Pancreas (tissue), 10 donors: Measurements from ENCODE around the gene ZNF775. TPM values are rescaled to one million over a fixed set of nuclear protein-coding genes. Genes with fewer than 3 reads are reported as not detected.

ENCODE experiments used
- ATAC-seq, 4 donors: fragments of 200-7000 bp; cut with Tn5 transposase; one replicate each; pipeline versions ENCODE4 v1.8.0 to v1.9.1; 2020; ENCODE audit warnings: mild to moderate bottlenecking in 4 of 4, moderate library complexity in 4 of 4
- DNase-seq, 6 donors: peaks; one replicate each; pipeline ENCODE4 v3.0.0-alpha.2; 2020
- FAIRE-seq: peaks from 2 replicates; lab custom pipeline; 2012; peaks lifted over from hg19 to GRCh38; lab: Jason Lieb, UNC
- H3K27ac ChIP-seq, 4 donors: fragments of 200-600 bp; sonication (generic); 1 replicate in 3 of 4; 2 replicates in 1 of 4; pipeline versions ENCODE4 v1.5.0 to v1.8.0; 2020
- H3K27me3 ChIP-seq, 4 donors: fragments of 200-600 bp; one replicate each; pipeline ENCODE4 v1.8.0; 2021
- H3K36me3 ChIP-seq, 3 donors: fragments of 200-600 bp; sonication (generic) in 1 of 3; one replicate each; pipeline versions ENCODE4 v1.5.0 to v1.8.0; 2020 to 2021
- H3K4me1 ChIP-seq, 3 donors: fragments of 200-600 bp; one replicate each; pipeline ENCODE4 v1.8.0; 2021
- H3K4me3 ChIP-seq, 4 donors: fragments of 200-600 bp; sonication (generic) in 2 of 4; one replicate each; pipeline versions ENCODE4 v1.5.0 to v1.8.0; 2020 to 2021
- H3K9me3 ChIP-seq, 4 donors: fragments of 200-600 bp; one replicate each; pipeline ENCODE4 v1.8.0; 2021
- CTCF ChIP-seq, 4 donors: fragments of 200-600 bp; sonication (generic) in 3 of 4; IDR thresholded peaks; one replicate each; pipeline versions ENCODE4 v1.5.0 to v1.8.0; 2021; ENCODE audit warnings: antibody characterized with exemption in 4 of 4
- WGBS, 2 donors: extraction: QIAGEN DNeasy Blood & Tissue Kit; methylation state at CpG; one replicate each; pipeline ENCODE4 v1.1.7; 2013; 5-methylcytosine and 5-hydroxymethylcytosine counted together
- intact Hi-C, 3 donors: fragments of 100-400 bp; cut with DNase I; formaldehyde crosslinking; loops; one replicate each; pipeline versions ENCODE4 v1.11.1 to v1.14.2; 2022
- polyA plus RNA-seq, 2 donors: library from polyadenylated mRNA; stranded (reverse); fragments of 200-250 nt; gene quantifications; one replicate each; pipeline ENCODE4 v1.2.3, GENCODE V29; 2013
- total RNA-seq, 6 donors: library from RNA; stranded (reverse); fragmentation: NEBNext Ultra II Directional in 4 of 6; extraction: Animal tissue kit (Norgen Biotek cat#: 25700) in 4 of 6; gene quantifications; one replicate each; pipeline versions ENCODE4 v1.2.1 to v1.2.4, GENCODE V29; 2021 to 2023
- donor health status: healthy with polysubstance abuse.
- donor health status: DM: no; HTN: no; CAD: no; lungs with moderate emphysema.
- donor health status: DM: no; HTN: no; CAD: no.
- donor health status: control.
- donor health status: control.
- donor health status: Bipolar disorder and iron deficiency.
- donor health status: DM: yes; HTN: yes; CAD: no.
- donor health status: DM: no; HTN: no; CAD: no.
- donor health status: DM: no; HTN: no; CAD: no.
- donor health status: DM: yes; HTN: yes; CAD: no.

ZNF775 gene
- total and polyA plus RNA-seq, 8 donors, result 2.0 to 7.4 (median 2.9) TPM

DNA sequence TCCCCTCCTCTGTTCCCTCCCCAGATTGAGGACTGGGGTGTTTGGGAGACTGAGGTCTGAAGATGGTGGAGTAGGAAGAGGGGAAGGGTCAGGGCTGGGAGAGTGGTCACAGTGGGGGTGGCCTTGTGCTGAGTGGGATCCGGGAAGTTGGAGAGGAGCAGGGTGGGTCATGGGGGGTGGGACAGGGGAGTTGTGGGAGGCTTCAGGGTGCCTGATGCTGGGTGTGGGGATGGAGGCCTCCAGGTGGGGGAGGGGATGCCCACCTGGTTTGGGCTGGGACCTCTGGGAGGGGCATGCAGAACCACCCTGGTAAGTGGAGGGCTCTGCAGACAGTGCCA is 2.6 kb downstream of the ZNF775 start:
- FAIRE-seq, result no peak
- intact Hi-C loops, result no loop called here
- Histone ChIP-seq H3K27ac (no peak overlapping the region), H3K9me3 (no peaks in the 10 kb centered on the region), H3K4me1 (peaks cover 11 to 23% (median 19%) of the 10 kb centered on the region in 3 donors), H3K36me3 (no peaks in the 10 kb centered on the region), H3K27me3 (no peaks in the 10 kb centered on the region), H3K4me3 (no peak overlapping the region)
- no peak for TF ChIP-seq CTCF (IDR thresholded peaks at IDR 0.05)
- DNase-seq, result peak in 1 of 6 donors; percentile 20
- 83 to 90% methylated on average over 1 of the region's 1 CpG for WGBS, 2 donors
- ATAC-seq, result no peak

- Histone ChIP-seq H3K36me3 (no peaks in the 10 kb centered on the region), H3K4me1 (peaks cover 11 to 19% (median 14%) of the 10 kb centered on the region in 3 donors), H3K4me3 (no peak overlapping the region), H3K9me3 (no peaks in the 10 kb centered on the region), H3K27ac (peak overlapping the region in 1 of 4 donors; percentile 3), H3K27me3 (no peaks in the 10 kb centered on the region)
- FAIRE-seq (no peak), ATAC-seq (no peak), DNase-seq (peak in 1 of 6 donors; percentile 14)
- 87 to 88% methylated on average over 19 to 20 of the region's 20 CpGs for WGBS, 2 donors
- intact Hi-C loops, result no loop called here
- no peak for TF ChIP-seq CTCF (IDR thresholded peaks at IDR 0.05)
Measured at GRCh38 chr7:150382123-150382843, 3.2 kb downstream of the ZNF775 start.

GRCh38 chr7:150382844-150383225 is 3.7 kb downstream of the ZNF775 start:
- TF ChIP-seq CTCF (IDR thresholded peaks at IDR 0.05), result no peak

GRCh38 chr7:150383710-150384397 is 4.7 kb downstream of the ZNF775 start:
- TF ChIP-seq CTCF (IDR thresholded peaks at IDR 0.05), result no peak
- DNase-seq (peak in 3 of 6 donors; percentile 24 to 64 (median 43)), FAIRE-seq (no peak), ATAC-seq (no peak)
- H3K27ac ChIP-seq, result no peak overlapping the region
- H3K9me3 ChIP-seq, result no peaks in the 10 kb centered on the region
- H3K4me1 ChIP-seq, result peaks cover 0 to 12% (median 0%) of the 10 kb centered on the region in 3 donors
- 75 to 79% methylated on average over 22 of the region's 22 CpGs for WGBS, 2 donors
- no peaks in the 10 kb centered on the region for H3K36me3 ChIP-seq
- intact Hi-C loops, result no loop called here
- no peaks in the 10 kb centered on the region for H3K27me3 ChIP-seq
- H3K4me3 ChIP-seq, result no peak overlapping the region

More at GRCh38 chr7:150382844-150383225, 3.7 kb downstream of the ZNF775 start:
- Histone ChIP-seq H3K27ac (peak overlapping the region in 1 of 4 donors; percentile 3), H3K4me1 (peaks cover 6 to 14% (median 8%) of the 10 kb centered on the region in 3 donors), H3K9me3 (no peaks in the 10 kb centered on the region), H3K36me3 (no peaks in the 10 kb centered on the region), H3K4me3 (no peak overlapping the region), H3K27me3 (no peaks in the 10 kb centered on the region)
- FAIRE-seq, result no peak
- WGBS, 2 donors, result 24 to 30% methylated on average over 4 of the region's 4 CpGs
- ATAC-seq, result no peak
- intact Hi-C loops, result no loop called here
- no peak for DNase-seq
